Measurements from ENCODE around the gene KLK12. TPM values are rescaled to one million over a fixed set of nuclear protein-coding genes. Genes with fewer than 3 reads are reported as not detected.

KLK12 gene
- total RNA-seq, 1 donor from 2014 or later = not detected

DNA sequence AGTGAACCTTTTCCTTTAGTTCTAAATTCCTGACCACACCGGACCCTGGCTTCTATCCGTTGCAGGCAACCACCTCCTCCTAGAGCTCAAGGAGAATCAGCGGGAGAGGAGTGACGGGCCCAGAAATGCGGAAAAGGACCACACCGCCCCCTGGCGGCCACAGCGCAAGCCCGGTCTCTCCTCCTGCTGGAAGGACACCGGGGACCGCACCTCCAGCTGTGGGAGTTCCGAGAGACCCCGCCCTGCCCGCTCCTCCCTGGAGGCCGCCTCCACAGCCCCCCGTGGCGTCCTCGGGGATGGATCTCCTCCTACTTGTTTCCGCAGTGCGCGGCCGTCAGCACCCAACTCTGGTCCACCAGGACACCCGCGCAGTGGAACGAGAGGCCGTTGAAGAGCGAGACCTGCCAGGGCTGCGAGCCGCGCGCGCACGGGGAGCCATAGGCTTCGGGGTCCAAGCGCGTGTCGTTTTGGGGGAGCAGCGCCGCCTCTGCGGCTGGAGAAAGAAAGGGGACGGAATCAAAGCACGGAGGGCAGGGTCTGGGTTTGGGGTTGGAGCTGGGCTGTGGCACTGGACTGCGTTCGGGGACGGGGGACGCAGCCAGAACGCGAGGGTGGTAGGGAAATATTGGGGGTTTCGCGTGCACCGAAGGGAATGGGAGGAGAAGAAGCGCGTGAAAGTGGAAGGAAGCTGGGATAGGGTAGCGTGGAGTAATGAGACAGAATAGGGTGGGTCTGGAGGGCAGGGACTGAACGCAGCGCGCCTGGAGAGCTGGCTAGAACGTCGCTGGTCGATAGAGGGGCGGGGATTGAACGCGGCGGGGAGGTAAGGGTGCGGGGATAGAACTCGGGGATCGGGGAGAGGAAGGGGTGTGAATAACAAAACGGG, 17.8 kb downstream of the KLK12 start:
- DNase-seq (ENCODE audit: low spot score) = no peak

GRCh38 chr19:51015691-51016267, 19.0 kb downstream of the KLK12 start:
- DNase-seq (ENCODE audit: low spot score) = no peak

DNA sequence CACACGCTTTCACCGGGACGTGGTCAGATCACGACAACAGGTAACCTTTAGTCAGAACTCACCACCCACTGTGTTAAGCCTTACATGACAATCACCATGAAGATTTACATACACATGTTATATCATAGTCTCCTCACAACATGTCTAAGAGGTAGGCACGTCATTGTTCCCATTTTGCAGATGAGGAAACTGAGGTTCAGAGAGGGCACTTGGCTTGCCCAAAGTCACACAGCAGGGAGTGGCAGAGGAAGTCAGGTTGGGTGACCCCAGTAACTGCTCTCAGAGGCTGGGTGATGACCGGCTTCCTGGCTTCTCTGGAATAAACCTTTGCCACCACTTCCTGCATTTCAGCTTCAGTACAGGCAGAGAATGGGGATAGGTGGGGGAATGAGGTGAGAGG, 20.6 kb downstream of the KLK12 start:
- DNase-seq (ENCODE audit: low spot score) = no peak

DNA sequence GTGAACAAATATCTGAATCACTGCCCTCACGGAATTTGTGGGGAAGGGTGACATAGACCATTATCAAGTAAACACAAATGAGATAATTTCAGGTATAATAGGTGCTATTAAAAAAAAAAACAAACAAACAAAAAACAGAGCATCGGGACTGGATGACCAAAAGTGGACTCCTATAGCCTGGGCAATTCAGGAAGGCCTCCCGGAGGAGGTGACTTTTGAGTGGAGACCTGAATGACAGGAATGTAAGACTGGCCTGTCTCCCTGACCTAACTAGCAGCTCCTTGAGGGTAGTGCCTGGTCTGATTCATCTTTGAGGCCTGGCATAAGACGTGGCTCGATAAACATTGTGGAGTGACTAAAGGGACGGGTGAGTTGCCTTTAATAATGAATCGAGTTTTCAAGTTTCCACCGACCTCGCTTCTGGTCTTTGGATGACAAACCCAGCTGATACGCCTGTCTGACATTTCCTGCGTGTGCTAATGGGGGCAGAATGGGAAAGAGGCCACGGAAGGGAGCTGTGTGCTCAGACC, 22.1 kb downstream of the KLK12 start:
- DNase-seq (ENCODE audit: low spot score) = no peak

DNA sequence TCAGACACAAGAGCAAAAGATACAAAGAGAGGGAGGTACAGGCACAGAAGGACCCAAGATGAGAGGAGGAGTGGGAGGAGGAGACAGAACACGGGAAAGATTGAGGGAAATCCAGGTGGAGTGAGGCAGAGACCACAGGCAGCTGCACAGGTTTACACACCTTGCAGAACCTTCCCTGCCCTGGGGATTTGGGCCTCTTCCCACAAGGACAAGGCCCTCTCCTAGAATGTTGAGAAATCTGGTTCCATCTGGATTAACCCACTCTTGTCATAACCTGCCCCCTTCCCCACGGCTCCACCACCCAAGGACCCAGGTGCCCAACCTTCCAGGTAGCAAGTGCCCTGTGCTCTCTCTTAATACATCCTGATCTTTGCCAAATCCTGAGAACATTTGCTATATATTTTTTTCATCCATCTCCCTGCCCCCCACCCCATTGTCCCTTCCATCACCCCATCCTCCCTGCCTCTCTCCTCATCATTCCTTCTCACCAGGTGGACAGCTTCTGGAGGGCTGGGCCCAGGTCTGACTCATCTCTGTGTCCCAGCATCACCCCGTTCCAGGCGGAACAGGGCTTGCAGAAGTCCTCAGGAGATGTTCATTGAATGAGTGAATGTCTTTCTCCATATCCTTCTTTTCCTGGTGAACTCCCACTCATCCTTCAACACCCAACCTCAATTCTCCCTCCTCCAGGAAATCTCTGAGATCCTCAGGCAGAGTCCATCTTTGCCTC, 24.6 kb downstream of the KLK12 start:
- peak; percentile 57 for DNase-seq (ENCODE audit: low spot score)

- DNase-seq (ENCODE audit: low spot score) = peak; percentile 85
Measured at GRCh38 chr19:51009061-51009891, 25.5 kb downstream of the KLK12 start.

GRCh38 chr19:51007488-51007887, 27.3 kb downstream of the KLK12 start:
- no peak for DNase-seq (ENCODE audit: low spot score)

- DNase-seq (ENCODE audit: low spot score) = peak; percentile 39
Measured at GRCh38 chr19:51006406-51006805, 28.4 kb downstream of the KLK12 start.

GRCh38 chr19:51005248-51005647, 29.6 kb downstream of the KLK12 start:
- no peak for DNase-seq (ENCODE audit: low spot score)

DNA sequence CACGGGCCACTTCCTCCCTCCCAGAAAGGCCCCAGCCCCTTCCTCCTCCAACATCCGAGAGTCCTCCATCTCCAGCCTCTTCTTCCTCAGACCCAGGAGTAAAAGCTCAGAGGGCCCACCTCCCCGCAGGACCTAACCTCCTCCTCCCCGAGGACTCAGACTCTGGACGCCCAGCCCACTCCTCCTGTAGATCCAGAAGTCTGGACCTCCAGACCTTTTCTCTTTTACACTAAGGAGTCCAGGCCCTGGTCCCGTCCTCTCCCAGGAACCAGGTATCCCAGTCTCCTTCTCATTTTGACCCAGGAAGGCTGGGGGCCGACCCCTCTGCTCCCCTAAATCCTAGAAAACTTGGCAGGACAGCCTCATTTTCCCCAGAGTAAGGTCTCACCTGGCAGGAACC, 31.5 kb downstream of the KLK12 start:
- peak; percentile 82 for DNase-seq (ENCODE audit: low spot score)

GRCh38 chr19:51002542-51003311, 32.1 kb downstream of the KLK12 start:
- DNase-seq (ENCODE audit: low spot score) = peak; percentile 71

DNA sequence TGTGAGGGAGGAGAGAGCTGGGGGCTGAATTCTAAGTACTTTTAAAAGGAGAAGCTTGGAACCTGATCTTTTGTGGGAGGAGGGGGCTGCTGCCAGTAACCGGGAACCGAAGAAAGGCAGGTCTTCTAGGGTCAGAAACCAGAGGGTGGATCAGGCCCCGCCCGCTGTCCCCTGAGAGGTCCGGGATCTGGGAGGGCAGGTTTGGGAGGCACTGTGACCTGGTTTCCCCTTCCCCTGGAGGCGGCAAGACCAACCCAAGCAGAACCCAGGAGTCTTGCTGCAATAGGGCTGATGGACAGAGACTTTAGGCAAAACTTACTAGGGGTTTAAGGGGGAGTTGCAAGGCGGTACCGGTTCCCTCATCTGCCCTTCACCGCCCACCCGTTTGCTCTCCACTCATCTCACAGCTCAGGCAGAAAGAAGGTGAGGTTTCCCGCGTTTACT, 32.7 kb downstream of the KLK12 start:
- DNase-seq (ENCODE audit: low spot score) = peak; percentile 60

GRCh38 chr19:51001515-51001914, 33.3 kb downstream of the KLK12 start, which contains the start of gene KLK8:
KLK8 (minus strand) TSS chr19:51001604; CDS start chr19:51001167, 437 bp downstream.
- no peak for DNase-seq (ENCODE audit: low spot score)

GRCh38 chr19:51000981-51001380, 33.8 kb downstream of the KLK12 start:
- DNase-seq (ENCODE audit: low spot score) = peak; percentile 45

DNA sequence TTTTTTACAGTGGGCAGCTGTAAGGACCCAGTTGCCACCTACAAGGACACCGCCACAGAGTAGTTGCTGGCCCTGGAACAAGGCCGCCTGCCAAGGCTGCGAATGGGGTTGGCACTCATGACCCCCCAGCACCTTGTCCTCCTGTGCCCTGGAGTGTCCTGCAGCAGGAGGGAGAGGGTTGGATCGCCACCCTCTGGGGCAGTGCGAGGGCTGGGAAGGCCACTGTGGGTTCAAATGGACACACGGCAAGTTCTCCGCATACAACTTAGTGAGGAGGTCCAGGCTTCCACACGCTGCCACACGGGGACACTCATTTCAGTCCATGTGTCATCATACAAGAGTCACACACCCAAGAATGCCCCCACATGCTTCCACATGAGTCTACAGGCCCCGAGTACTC, 34.4 kb downstream of the KLK12 start:
- DNase-seq (ENCODE audit: low spot score) = peak; percentile 77

- DNase-seq (ENCODE audit: low spot score) = no peak
Measured at GRCh38 chr19:50998686-50999085, 36.1 kb downstream of the KLK12 start.

DNA sequence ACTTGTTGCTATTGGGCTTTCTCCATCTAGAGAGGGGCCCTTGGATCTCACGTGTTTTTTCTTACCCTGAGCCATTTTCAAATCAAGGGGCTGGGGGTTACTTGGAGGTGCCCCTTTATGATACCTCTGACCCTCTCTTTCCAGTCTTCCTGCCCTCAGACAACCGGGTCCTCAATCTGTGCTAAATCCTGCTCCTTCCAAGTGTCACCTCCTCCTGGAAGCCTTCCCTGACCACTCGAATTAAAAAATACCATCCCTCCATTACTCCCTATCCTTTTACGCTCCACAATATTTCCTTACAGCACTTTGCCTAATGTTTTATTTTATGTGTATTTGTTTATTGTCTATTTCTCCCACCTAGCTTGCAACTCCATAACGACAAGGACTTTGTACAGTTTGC, 36.7 kb downstream of the KLK12 start:
- DNase-seq (ENCODE audit: low spot score) = peak; percentile 6

DNA sequence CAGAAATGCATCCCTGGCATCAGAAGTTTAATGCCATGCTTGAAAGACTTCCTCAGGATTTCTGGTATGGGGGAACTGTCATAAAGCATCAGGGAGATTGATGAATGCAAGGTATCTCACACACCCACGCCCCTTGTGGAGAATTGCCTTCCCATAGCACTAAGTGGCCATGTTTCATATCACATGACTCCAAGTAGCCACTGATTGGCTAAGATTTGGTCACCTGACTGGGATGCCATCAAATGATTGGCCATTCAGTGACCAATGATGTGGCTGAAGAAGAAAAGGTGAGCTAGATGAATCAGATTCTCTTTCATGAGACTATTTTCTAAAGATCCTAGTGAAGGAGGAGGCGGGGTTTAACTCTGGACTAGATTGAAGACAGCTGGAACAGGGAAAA, 40.7 kb downstream of the KLK12 start:
- DNase-seq (ENCODE audit: low spot score) = peak; percentile 18

DNA sequence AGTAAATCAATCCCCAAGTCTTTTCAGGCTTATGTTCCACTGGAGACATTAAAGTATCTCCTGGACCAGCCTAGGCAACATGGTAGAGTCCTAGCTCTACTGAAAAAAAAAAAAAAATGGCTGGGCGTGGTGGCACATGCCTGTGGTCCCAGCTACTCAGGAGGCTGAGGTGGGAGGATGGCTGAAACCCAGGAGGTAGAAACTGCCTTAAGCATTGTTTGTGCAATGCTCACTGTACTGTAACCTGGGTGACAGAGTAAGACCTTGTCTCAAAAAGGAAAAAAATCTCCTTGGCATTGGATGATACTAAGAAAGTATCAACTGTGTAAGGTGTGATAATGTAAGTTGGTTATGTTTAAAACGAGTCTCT, 42.2 kb downstream of the KLK12 start:
- no peak for DNase-seq (ENCODE audit: low spot score)

GRCh38 chr19:50984416-50984815, 50.4 kb downstream of the KLK12 start:
- DNase-seq (ENCODE audit: low spot score) = peak; percentile 62
